Measurements from ENCODE around the gene THRB. TPM values are rescaled to one million over a fixed set of nuclear protein-coding genes. Genes with fewer than 3 reads are reported as not detected.

The THRB gene
- total RNA-seq, 1 experiment from 2014 or later: 0.69 TPM

- DNase-seq (ENCODE audit: low read depth): no peak
Measured at GRCh38 chr3:24382647-24383046, 112.0 kb downstream of the THRB start.

DNA sequence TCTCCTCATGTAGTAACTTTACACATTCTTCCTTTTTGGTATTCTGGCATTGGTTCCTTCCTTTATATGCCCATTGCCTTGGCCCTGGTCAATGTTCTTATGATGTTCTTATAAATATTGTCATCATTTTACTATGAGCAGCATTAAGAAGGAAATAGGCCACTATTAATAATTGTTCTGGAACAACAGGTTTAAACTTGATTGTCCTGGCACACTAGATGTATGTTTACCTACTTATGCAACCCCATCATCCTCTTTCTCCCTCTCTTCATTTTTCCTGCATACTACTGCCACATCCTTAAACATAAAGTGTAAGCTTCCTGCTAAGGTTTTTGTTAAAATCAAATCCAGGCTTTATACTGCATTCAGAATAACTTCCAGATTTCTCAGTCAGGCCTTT lies 114.7 kb downstream of the THRB start:
- DNase-seq (ENCODE audit: low read depth): no peak

DNA sequence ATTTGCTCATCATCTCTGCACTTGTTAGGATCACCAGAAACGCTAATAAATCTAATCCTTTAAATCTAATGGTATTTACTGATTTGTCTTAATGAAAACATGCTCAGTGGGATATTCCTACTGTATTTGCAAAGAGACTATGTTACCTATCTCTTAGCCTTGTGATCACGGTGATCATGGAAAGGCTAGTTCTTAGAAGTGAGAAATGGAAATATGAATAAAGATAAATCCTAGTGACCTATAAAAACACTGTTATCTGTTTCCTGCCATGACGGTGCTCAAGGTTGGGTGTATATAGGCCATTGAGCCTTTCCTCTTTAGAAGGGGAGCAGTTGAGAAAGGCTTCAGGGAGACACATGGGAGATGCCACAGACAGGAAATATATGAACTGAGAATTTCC lies 116.3 kb downstream of the THRB start:
- no peak for DNase-seq (ENCODE audit: low read depth)

DNA sequence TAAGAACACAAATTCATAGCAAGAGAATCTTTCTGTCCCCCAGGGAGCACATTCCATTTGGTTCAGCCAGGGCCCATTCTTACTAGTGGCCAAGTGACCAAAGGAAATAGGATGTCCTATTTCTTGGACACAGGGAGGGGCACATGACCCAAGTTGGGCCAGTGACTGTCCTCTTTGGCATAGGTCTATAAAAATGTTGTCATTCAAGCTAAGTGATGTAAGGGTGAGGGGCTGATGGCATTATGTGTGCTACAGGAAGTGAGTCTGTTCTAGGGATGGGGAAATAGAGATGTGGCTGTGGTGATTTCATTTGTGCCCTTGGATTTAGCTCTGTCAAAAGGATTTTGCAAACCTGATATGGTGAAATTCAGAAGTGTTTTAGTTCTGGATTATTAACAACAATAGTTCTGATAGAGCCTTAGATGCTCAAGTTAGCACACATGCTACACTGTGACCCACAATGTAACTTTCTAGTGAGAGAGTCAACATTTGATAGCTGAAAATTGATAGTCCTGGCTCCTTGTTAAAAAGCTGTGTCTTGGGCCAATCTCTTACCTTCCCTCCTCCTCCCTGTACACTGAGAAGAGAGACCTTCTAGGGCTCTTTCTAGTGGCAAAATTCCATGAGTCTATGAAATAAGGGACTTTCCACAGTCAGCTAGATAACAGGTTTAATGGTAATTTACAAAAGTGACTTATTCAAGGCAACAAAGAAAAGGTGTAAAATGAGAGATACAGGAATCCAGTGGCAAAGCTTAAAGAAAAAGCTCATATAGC lies 117.2 kb downstream of the THRB start:
- peak; percentile 46 for DNase-seq (ENCODE audit: low read depth)

DNA sequence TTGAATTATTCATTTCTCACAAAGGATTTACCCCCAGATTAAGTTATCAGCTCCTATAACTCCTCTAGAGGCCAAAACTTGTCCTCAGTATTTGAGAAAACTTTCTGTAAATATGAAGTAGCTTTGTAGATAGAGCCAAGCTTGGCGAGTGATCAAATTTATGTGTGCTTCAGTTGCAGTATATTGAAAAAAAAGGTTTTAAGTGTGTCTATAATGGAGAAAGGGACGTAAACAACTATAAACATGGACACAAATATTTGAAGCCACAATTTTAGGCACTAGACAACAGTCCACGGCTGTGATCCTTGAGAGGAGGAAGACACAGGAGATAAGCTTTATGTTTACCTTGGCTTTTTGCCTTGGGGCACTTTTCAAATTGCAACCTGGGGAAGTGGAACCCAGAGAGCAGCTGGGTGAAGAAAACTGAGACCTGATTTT lies 118.7 kb downstream of the THRB start:
- no peak for DNase-seq (ENCODE audit: low read depth)

DNA sequence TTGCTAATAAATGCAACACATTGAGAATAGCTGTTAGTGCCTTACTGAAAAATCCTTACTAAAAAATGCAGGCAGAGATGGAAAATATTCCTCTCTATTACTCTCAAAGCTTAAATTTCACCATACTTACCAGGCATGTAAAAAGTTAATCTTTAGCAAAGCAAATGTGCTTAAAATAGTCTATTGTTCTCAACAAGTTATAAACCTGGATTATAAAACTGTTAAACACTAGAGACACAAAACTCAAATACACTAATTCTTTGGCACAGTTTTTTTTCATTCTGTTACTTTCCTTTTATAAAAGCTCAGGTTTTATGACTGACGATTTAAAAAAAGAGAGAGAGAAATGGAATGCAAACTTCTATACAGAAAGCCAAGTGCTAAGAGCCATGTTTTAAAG lies 119.8 kb downstream of the THRB start:
- no peak for DNase-seq (ENCODE audit: low read depth)

DNA sequence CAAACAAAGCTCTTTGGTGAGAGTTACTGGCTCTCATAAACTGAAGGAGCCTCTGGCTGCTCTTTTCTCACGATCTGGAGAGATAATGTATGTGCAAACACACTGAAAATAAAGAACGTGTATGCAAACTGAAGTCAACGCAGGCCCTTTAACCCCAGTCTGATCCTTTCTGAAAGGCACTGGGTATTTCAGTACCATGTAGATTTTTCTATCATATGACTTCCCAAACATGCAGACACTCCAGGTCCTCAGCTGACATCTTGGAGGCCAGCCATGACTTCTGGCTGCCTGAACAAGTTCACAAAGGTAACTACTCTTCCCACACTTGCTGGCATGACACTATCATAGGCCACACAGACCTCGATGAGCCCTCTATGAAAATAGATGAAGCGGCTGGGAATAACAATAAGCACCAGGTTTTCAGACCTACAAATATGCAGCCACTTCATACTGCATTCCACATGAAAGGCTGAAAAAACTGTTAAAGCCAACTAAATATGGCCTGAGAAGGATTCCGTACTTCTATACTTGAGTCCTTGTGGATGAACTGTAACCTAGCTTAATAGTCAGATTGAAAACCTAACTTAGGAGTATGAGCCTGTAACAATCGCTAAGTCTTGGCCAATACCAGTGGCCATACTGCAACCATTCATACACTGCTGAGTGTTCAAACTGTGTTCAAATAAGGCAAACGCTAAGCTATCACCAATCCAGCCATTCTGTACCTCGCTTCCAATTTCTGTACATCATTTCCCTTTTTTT lies 121.3 kb downstream of the THRB start:
- no peak for DNase-seq (ENCODE audit: low read depth)

DNA sequence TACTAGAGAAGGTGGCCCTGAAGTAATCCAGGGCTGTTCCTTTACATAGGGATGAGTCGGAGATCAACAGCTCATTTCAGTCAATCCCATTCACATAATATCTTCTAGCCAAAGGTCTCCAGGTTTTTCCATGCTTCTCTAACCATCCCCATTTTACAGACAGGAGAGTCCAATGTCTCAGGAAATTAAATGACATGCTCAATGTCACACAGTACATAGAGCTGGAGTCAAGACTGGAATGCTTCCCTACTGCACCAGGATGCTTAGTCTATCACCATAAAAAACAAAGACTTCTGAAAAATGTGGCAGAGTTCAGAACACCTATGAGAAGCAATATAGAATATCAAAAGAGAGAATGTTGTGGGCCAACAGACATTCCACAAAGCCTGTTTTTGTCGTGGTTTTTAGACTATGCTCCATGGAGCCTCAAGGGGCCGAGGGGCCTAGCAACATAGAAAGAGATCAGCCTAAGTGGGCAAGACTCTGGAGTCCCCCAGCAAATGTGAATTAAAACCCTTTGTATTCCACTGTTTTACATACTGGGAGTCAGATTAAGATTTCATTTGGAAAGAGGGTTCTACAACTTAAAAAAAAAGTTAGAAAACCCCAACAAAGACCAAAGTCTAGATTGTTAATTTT lies 122.0 kb downstream of the THRB start:
- no peak for DNase-seq (ENCODE audit: low read depth)

- DNase-seq (ENCODE audit: low read depth): no peak
Measured at GRCh38 chr3:24370352-24371090, 124.1 kb downstream of the THRB start.

DNA sequence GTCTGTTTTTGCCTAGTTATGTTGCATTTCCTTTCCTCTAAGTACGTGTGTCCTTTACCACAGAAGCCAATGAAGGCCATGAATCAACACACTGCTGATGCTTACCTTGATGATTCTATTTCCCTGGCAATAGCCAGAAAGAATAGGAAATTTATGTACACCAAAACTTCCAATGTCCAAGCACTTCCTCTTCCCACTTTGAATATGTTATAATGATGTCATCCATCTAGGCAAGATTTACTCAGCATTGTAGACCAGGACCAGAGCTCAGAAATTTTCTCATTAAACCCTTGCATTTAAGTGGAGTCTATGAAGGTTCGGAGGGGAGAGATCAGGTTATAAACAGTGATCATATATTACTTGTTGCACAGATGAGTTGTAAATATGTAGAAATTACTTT lies 126.0 kb downstream of the THRB start:
- DNase-seq (ENCODE audit: low read depth): no peak

GRCh38 chr3:24367664-24368264 lies 126.9 kb downstream of the THRB start:
- DNase-seq (ENCODE audit: low read depth): no peak

- DNase-seq (ENCODE audit: low read depth): no peak
Measured at GRCh38 chr3:24367216-24367615, 127.4 kb downstream of the THRB start.

GRCh38 chr3:24365168-24365567 lies 129.5 kb downstream of the THRB start:
- peak; percentile 97 for DNase-seq (ENCODE audit: low read depth)

DNA sequence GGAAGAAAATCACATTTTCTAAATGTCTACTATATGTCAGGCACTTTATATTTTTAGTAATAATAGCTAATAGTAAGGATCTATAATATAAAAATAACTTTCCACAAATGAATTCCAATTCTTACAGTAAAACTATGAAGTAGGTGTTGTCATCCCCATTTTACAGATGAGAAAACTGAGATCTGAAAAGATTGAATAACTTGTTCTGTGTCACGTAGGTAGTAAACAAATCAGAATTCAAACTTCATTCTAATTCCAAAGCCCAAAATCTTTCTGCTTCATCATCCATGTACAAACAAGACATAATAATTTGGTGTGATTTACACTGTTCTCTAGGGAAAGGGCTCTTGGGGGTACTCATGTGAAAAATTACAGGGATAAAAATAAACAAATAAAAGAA lies 130.3 kb downstream of the THRB start:
- no peak for DNase-seq (ENCODE audit: low read depth)

- DNase-seq (ENCODE audit: low read depth): no peak
Measured at GRCh38 chr3:24363242-24363641, 131.4 kb downstream of the THRB start.

GRCh38 chr3:24361623-24362022 lies 133.0 kb downstream of the THRB start:
- DNase-seq (ENCODE audit: low read depth): no peak

DNA sequence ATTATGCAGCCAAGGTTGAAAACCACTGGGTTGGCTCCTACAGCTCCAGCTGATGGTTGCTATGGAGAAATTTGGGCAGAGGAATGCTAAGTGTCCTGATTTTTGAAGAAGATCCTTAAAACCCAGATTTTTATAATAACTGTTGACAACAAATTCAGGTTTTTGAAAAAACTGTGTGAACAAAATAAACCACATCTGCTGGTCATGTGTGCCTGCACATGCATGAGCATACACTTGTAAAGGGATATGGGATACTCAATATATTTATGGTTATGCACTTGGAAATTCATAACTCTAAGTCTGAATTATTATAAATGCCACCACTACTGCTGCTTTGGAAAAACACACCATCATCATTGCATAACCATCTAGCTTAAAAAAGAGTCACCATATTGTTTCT lies 133.7 kb downstream of the THRB start:
- DNase-seq (ENCODE audit: low read depth): no peak

GRCh38 chr3:24359645-24360462 lies 134.8 kb downstream of the THRB start:
- DNase-seq (ENCODE audit: low read depth): no peak

DNA sequence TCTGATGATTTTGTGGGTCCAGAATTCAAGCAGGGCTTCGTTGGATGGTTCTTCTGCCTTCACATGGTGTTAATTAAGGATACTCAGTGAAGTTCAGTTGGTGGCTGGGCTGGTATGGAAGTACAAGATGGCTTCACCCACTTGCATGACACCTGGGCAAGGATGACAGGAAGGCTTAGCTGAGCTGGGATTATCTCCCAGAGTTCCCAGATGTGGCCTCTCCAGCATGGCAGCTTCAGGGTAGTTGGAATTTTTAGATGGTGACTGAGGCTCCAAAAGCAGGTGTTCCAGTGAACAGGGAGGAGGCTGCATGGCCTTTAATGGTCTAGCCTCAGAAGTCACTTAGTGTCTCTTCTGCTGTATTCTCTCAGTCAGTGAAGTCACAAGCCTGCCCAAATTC lies 135.5 kb downstream of the THRB start:
- DNase-seq (ENCODE audit: low read depth): no peak

- no peak for DNase-seq (ENCODE audit: low read depth)
Measured at GRCh38 chr3:24357635-24358034, 137.0 kb downstream of the THRB start.
